Measurements from ENCODE around the gene LTO1.

GRCh38 chr11:69637941-69638871, 36.9 kb downstream of the LTO1 start:
- TF ChIP-seq, protein P1, sequence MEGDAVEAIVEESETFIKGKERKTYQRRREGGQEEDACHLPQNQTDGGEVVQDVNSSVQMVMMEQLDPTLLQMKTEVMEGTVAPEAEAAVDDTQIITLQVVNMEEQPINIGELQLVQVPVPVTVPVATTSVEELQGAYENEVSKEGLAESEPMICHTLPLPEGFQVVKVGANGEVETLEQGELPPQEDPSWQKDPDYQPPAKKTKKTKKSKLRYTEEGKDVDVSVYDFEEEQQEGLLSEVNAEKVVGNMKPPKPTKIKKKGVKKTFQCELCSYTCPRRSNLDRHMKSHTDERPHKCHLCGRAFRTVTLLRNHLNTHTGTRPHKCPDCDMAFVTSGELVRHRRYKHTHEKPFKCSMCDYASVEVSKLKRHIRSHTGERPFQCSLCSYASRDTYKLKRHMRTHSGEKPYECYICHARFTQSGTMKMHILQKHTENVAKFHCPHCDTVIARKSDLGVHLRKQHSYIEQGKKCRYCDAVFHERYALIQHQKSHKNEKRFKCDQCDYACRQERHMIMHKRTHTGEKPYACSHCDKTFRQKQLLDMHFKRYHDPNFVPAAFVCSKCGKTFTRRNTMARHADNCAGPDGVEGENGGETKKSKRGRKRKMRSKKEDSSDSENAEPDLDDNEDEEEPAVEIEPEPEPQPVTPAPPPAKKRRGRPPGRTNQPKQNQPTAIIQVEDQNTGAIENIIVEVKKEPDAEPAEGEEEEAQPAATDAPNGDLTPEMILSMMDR (CRISPR knock-in tag; IDR thresholded peaks at IDR 0.05) = no peak
- no peak for TF ChIP-seq IRF2 (CRISPR knock-in tag; IDR thresholded peaks at IDR 0.05)
- TF ChIP-seq ZNF629 (CRISPR knock-in tag; conservative IDR thresholded peaks at IDR 0.05) = no peak
- no peak for TF ChIP-seq ZNF292 (CRISPR knock-in tag; IDR thresholded peaks at IDR 0.05; ENCODE audit: borderline replicate concordance, low read depth)
- TF ChIP-seq, protein P2, sequence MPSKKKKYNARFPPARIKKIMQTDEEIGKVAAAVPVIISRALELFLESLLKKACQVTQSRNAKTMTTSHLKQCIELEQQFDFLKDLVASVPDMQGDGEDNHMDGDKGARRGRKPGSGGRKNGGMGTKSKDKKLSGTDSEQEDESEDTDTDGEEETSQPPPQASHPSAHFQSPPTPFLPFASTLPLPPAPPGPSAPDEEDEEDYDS (CRISPR knock-in tag; IDR thresholded peaks at IDR 0.05) = no peak
- no peak for TF ChIP-seq SNAPC2 (CRISPR knock-in tag; IDR thresholded peaks at IDR 0.05)
- TF ChIP-seq BRD4 (CRISPR knock-in tag; IDR thresholded peaks at IDR 0.05) = no peak
- no peak for TF ChIP-seq CEBPZ (IDR thresholded peaks at IDR 0.05; ENCODE audit: low read length)

Data from HepG2 (cell line).